HCT116 (cell line): ENCODE data around the gene PAPPA2. TPM values are rescaled to one million over a fixed set of nuclear protein-coding genes. Genes with fewer than 3 reads are reported as not detected.

Source experiments
- ATAC-seq: fragments of 200-7000 bp; cut with Tn5 transposase; 2 replicates; pipeline ENCODE4 v1.9.1; 2020; ENCODE audit warnings: mild to moderate bottlenecking, moderate library complexity
- BruUV-seq: library from RNA; stranded (reverse); fragments of 400-500 nt; replicated peaks from 2 replicates; lab custom pipeline; 2021; lab: Mats Ljungman, UMichigan
- CTCF ChIA-PET: fragments of 300-600 bp; sonication (Branson Sonifier 250); formaldehyde crosslinking; loops from one replicate; lab custom pipeline; 2021; ENCODE audit warnings: antibody characterized with exemption; lab: Charles Lee
- POLR2A ChIA-PET: fragments of 300-600, 350-600 bp; sonication (Branson Sonifier 250); formaldehyde crosslinking; loops from one replicate; lab custom pipeline; 2021; ENCODE audit warnings: antibody characterized with exemption; lab: Charles Lee
- RAD21 ChIA-PET, 2 experiments: fragments of 300-600 bp; sonication (Branson Sonifier 250); formaldehyde crosslinking; loops; one replicate each; lab custom pipeline; 2023; ENCODE audit warnings: low total read pairs in 2 of 2; ENCODE audit not compliant: uncharacterized antibody in 2 of 2, unreplicated experiment in 2 of 2, low non-redundant PET in 1 of 2; lab: Charles Lee
- DNase-seq: peaks from one replicate; pipeline ENCODE4 v3.0.0-alpha.2; 2010; ENCODE audit warnings: low read depth, low spot score
- H2AFZ ChIP-seq: fragments of 200-600 bp; shearing (Covaris generic), sonication (generic); 2 replicates; pipeline ENCODE4 v1.6.1; 2017; ENCODE audit warnings: low read depth, mixed run types, mixed read lengths, antibody characterized with exemption, low read length; ENCODE audit not compliant: poor library complexity, severe bottlenecking
- H3K27ac ChIP-seq: 2 replicates; pipeline ENCODE4 v1.5.1; 2012; ENCODE audit warnings: low read depth, low read length
- H3K27me3 ChIP-seq: fragments of 200-600 bp; sonication (generic); 2 replicates; pipeline ENCODE4 v1.6.1; 2016; ENCODE audit warnings: mixed run types, low read length, mixed read lengths; ENCODE audit not compliant: insufficient read depth
- H3K36me3 ChIP-seq, 2 experiments: fragments of 200-500 bp in 1 of 2; fragments of 200-600 bp in 1 of 2; sonication (Bioruptor generic) in 1 of 2; sonication (generic) in 1 of 2; 2 replicates each; pipeline versions ENCODE4 v1.5.1 to v1.6.1; 2014 to 2016; ENCODE audit warnings: low read length in 2 of 2, inconsistent platforms in 1 of 2, mixed read lengths in 1 of 2, mixed run types in 1 of 2; ENCODE audit not compliant: insufficient read depth in 2 of 2, control insufficient read depth in 1 of 2
- H3K4me1 ChIP-seq, 2 experiments: fragments of 200-600 bp in 1 of 2; sonication (generic) in 1 of 2; 2 replicates each; pipeline versions ENCODE4 v1.5.1 to v1.6.1; 2012 to 2017; ENCODE audit warnings: low read length in 2 of 2, inconsistent platforms in 1 of 2, mild to moderate bottlenecking in 1 of 2, mixed read lengths in 1 of 2, mixed run types in 1 of 2, moderate library complexity in 1 of 2; ENCODE audit not compliant: insufficient read depth in 2 of 2, control insufficient read depth in 1 of 2
- H3K4me2 ChIP-seq: fragments of 200-600 bp; sonication (generic); 2 replicates; pipeline ENCODE4 v1.6.1; 2017; ENCODE audit warnings: mixed run types, low read length, mixed read lengths
- H3K4me3 ChIP-seq, 2 experiments: fragments of 200-600 bp in 1 of 2; sonication (generic) in 1 of 2; replicated peaks in 1 of 2; 2 replicates each; pipeline ENCODE4 v1.5.1; 2011 to 2016; ENCODE audit warnings: low read length in 2 of 2, control low read depth in 1 of 2, low read depth in 1 of 2, mild to moderate bottlenecking in 1 of 2, mixed read lengths in 1 of 2, mixed run types in 1 of 2
- H3K79me2 ChIP-seq: fragments of 200-600 bp; sonication (generic); 2 replicates; pipeline ENCODE4 v1.6.1; 2017; ENCODE audit warnings: mild to moderate bottlenecking, mixed run types, low read length, moderate library complexity, mixed read lengths; ENCODE audit not compliant: insufficient read depth
- H3K9ac ChIP-seq: fragments of 200-600 bp; sonication (generic); 2 replicates; pipeline ENCODE4 v1.6.1; 2016; ENCODE audit warnings: low read length, mixed read lengths
- H3K9me2 ChIP-seq: fragments of 200-600 bp; sonication (generic), shearing (Covaris generic); 2 replicates; pipeline ENCODE4 v1.6.1; 2017; ENCODE audit warnings: mixed run types, mild to moderate bottlenecking, moderate library complexity; ENCODE audit not compliant: insufficient read depth
- H3K9me3 ChIP-seq, 2 experiments: fragments of 200-500 bp in 1 of 2; fragments of 200-600 bp in 1 of 2; sonication (Bioruptor generic) in 1 of 2; sonication (generic) in 1 of 2; 2 replicates each; pipeline ENCODE4 v1.6.1; 2014 to 2017; ENCODE audit warnings: low read length in 2 of 2, mixed read lengths in 2 of 2, inconsistent platforms in 1 of 2, low read depth in 1 of 2, mild to moderate bottlenecking in 1 of 2, mixed run types in 1 of 2, moderate library complexity in 1 of 2; ENCODE audit not compliant: control insufficient read depth in 1 of 2, insufficient read depth in 1 of 2
- H4K20me1 ChIP-seq: fragments of 200-600 bp; sonication (generic), shearing (Covaris generic); 2 replicates; pipeline ENCODE4 v1.6.1; 2017; ENCODE audit warnings: mixed run types, mild to moderate bottlenecking, moderate library complexity; ENCODE audit not compliant: insufficient read depth
- EGR1 ChIP-seq: IDR thresholded peaks from 2 replicates; pipeline ENCODE4 v1.6.1; 2012; ENCODE audit warnings: low read depth
- EZH2 ChIP-seq: fragments of 200-600 bp; sonication (generic); IDR thresholded peaks from 2 replicates; pipeline ENCODE4 v1.6.1; 2017; ENCODE audit warnings: antibody characterized with exemption, mixed run types
- EZH2phosphoT487 ChIP-seq: fragments of 200-600 bp; IDR thresholded peaks from 2 replicates; pipeline ENCODE4 v1.6.1; 2018; ENCODE audit warnings: antibody characterized with exemption, borderline replicate concordance
- FOSL1 ChIP-seq: IDR thresholded peaks from 2 replicates; pipeline ENCODE4 v1.6.1; 2012; ENCODE audit warnings: low read depth
- JUND ChIP-seq: IDR thresholded peaks from 2 replicates; pipeline ENCODE4 v1.6.1; 2012
- POLR2A ChIP-seq: IDR thresholded peaks from 2 replicates; pipeline ENCODE4 v1.7.0; 2011; ENCODE audit warnings: borderline replicate concordance; ENCODE audit not compliant: insufficient read depth, insufficient read length; ENCODE audit errors: extremely low read depth
- RAD21 ChIP-seq: IDR thresholded peaks from 2 replicates; pipeline ENCODE4 v1.6.1; 2012; ENCODE audit warnings: low read depth, mild to moderate bottlenecking
- SIN3A ChIP-seq: IDR thresholded peaks from 2 replicates; pipeline ENCODE4 v1.6.1; 2012; ENCODE audit warnings: low read depth
- SP1 ChIP-seq: IDR thresholded peaks from 2 replicates; pipeline ENCODE4 v1.6.1; 2012; ENCODE audit warnings: low read depth
- SRF ChIP-seq: IDR thresholded peaks from 2 replicates; pipeline ENCODE4 v1.6.1; 2012; ENCODE audit warnings: low read depth
- TCF7L2 ChIP-seq: IDR thresholded peaks from 2 replicates; pipeline ENCODE4 v1.7.0; 2011; ENCODE audit warnings: borderline replicate concordance, inconsistent platforms; ENCODE audit not compliant: insufficient read depth, insufficient read length; ENCODE audit errors: extremely low read depth
- YY1 ChIP-seq: IDR thresholded peaks from 2 replicates; pipeline ENCODE4 v1.6.1; 2011; ENCODE audit warnings: low read length, low read depth, moderate library complexity, mild to moderate bottlenecking; ENCODE audit not compliant: insufficient replicate concordance; ENCODE audit errors: extremely low read depth
- ZFX ChIP-seq: fragments of 450-650 bp; IDR thresholded peaks from 2 replicates; pipeline ENCODE4 v1.6.1; 2017
- ZNF274 ChIP-seq: fragments of 200-500 bp; sonication (Bioruptor generic); IDR thresholded peaks from 2 replicates; pipeline ENCODE4 v1.6.1; 2014; ENCODE audit warnings: mild to moderate bottlenecking, low read depth, low read length, inconsistent platforms
- intact Hi-C: fragments of 100-400 bp; cut with micrococcal nuclease; formaldehyde crosslinking; loops from 2 replicates; pipeline ENCODE4 v1.10.0; 2022
- total RNA-seq: library from RNA; stranded (reverse); gene quantifications from one replicate; pipeline ENCODE4 v1.2.1, GENCODE V29; 2021; ENCODE audit not compliant: unreplicated experiment
- TF ChIP-seq, protein P1 (sequence below): IDR thresholded peaks from 2 replicates; pipeline ENCODE4 v1.6.1; 2011; ENCODE audit warnings: mild to moderate bottlenecking, low read length, moderate library complexity; ENCODE audit not compliant: insufficient replicate concordance; ENCODE audit errors: extremely low read depth
- TF ChIP-seq, protein P2 (sequence below): IDR thresholded peaks from 2 replicates; pipeline ENCODE4 v1.6.1; 2012; ENCODE audit warnings: low read depth
- TF ChIP-seq, protein P3 (sequence below): IDR thresholded peaks from 2 replicates; pipeline ENCODE4 v1.6.1; 2012

PAPPA2 gene
- total RNA-seq, 1 experiment from 2014 or later, result not detected

DNA sequence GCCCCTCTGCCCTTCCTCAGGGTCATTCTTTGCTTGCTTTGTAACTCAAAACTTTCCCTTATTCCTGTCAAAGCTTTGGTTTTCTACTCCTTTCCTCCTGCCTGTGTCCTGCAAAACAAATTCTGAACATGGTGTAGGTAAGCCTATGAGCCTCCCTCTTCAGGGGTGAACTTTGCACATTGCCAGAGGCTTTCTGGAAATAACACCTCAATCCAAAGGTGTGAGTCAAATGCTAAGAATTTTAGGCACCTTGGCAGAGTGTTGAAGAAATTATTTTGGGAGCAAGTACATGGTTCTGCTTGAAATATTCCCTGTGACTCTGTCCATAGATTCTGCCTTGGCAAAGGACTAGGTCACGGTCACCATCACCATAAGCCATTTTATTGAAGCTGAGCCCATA, 70.0 kb downstream of the PAPPA2 start:
- Histone ChIP-seq H3K4me2 (no peak overlapping the region), H3K79me2 (no peaks in the 10 kb centered on the region), H3K36me3 (no peaks in the 10 kb centered on the region), H2AFZ (no peak overlapping the region), H3K27me3 (peaks cover 41% of the 10 kb centered on the region), H3K9ac (no peak overlapping the region), H3K9me3 (no peaks in the 10 kb centered on the region), H3K4me1 (no peaks in the 10 kb centered on the region), H4K20me1 (no peaks in the 10 kb centered on the region; the same call in 1 of the 2 replicates), H3K4me3 (no peak overlapping the region), H3K9me2 (no peaks in the 10 kb centered on the region), H3K27ac (no peak overlapping the region)
- intact Hi-C loops, result no loop called here
- DNase-seq (no peak), ATAC-seq (no peak)
- TF ChIP-seq SIN3A (no peak), EZH2phosphoT487 (no peak), TCF7L2 (no peak), FOSL1 (no peak), EZH2 (no peak), ZNF274 (no peak), POLR2A (no peak), SRF (no peak), RAD21 (no peak), SP1 (no peak), ZFX (no peak), JUND (no peak), EGR1 (no peak), YY1 (no peak)
- TF ChIP-seq, protein P1, sequence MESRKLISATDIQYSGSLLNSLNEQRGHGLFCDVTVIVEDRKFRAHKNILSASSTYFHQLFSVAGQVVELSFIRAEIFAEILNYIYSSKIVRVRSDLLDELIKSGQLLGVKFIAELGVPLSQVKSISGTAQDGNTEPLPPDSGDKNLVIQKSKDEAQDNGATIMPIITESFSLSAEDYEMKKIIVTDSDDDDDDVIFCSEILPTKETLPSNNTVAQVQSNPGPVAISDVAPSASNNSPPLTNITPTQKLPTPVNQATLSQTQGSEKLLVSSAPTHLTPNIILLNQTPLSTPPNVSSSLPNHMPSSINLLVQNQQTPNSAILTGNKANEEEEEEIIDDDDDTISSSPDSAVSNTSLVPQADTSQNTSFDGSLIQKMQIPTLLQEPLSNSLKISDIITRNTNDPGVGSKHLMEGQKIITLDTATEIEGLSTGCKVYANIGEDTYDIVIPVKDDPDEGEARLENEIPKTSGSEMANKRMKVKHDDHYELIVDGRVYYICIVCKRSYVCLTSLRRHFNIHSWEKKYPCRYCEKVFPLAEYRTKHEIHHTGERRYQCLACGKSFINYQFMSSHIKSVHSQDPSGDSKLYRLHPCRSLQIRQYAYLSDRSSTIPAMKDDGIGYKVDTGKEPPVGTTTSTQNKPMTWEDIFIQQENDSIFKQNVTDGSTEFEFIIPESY, result no peak
- TF ChIP-seq, protein P2, sequence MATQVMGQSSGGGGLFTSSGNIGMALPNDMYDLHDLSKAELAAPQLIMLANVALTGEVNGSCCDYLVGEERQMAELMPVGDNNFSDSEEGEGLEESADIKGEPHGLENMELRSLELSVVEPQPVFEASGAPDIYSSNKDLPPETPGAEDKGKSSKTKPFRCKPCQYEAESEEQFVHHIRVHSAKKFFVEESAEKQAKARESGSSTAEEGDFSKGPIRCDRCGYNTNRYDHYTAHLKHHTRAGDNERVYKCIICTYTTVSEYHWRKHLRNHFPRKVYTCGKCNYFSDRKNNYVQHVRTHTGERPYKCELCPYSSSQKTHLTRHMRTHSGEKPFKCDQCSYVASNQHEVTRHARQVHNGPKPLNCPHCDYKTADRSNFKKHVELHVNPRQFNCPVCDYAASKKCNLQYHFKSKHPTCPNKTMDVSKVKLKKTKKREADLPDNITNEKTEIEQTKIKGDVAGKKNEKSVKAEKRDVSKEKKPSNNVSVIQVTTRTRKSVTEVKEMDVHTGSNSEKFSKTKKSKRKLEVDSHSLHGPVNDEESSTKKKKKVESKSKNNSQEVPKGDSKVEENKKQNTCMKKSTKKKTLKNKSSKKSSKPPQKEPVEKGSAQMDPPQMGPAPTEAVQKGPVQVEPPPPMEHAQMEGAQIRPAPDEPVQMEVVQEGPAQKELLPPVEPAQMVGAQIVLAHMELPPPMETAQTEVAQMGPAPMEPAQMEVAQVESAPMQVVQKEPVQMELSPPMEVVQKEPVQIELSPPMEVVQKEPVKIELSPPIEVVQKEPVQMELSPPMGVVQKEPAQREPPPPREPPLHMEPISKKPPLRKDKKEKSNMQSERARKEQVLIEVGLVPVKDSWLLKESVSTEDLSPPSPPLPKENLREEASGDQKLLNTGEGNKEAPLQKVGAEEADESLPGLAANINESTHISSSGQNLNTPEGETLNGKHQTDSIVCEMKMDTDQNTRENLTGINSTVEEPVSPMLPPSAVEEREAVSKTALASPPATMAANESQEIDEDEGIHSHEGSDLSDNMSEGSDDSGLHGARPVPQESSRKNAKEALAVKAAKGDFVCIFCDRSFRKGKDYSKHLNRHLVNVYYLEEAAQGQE, result no peak
- TF ChIP-seq, protein P3, sequence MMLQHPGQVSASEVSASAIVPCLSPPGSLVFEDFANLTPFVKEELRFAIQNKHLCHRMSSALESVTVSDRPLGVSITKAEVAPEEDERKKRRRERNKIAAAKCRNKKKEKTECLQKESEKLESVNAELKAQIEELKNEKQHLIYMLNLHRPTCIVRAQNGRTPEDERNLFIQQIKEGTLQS, result no peak
- ChIA-PET RAD21 (no interaction called here), POLR2A (no interaction called here), CTCF (no interaction called here)
- no TSS peak for BruUV-seq
